Activated CD8-positive, alpha-beta T cell treated with anti-CD3 and anti-CD28 coated beads, Interleukin-2, amount 10 ng/mL, durations not matched to agents 7 days and 5 days (primary cell): ENCODE results near the gene ZNF304. TPM values are rescaled to one million over a fixed set of nuclear protein-coding genes. Genes with fewer than 3 reads are reported as not detected.

ENCODE experiments used
- ATAC-seq: fragments of 150-1000 bp; cut with Tn5 transposase; one replicate; pipeline ENCODE4 v1.10.0; 2021; ENCODE audit warnings: moderate library complexity
- CTCF ChIA-PET: fragments of 350-600 bp; sonication (Branson Sonifier 250); formaldehyde crosslinking; loops from one replicate; lab custom pipeline; 2021; ENCODE audit warnings: antibody characterized with exemption; lab: Charles Lee
- POLR2A ChIA-PET: fragments of 350-600 bp; sonication (Branson Sonifier 250); formaldehyde crosslinking; loops from one replicate; lab custom pipeline; 2021; ENCODE audit warnings: antibody characterized with exemption; lab: Charles Lee
- DNase-seq: peaks from one replicate; pipeline ENCODE4 v3.0.0-alpha.2; 2020
- H3K27ac Mint-ChIP-seq: one replicate; pipeline ENCODE4 v1.8.0; 2021; ENCODE audit warnings: mild to moderate bottlenecking, mixed read lengths
- H3K27me3 Mint-ChIP-seq: one replicate; pipeline ENCODE4 v1.8.0; 2021; ENCODE audit warnings: low read depth, mixed read lengths
- H3K36me3 Mint-ChIP-seq: one replicate; pipeline ENCODE4 v1.8.0; 2021; ENCODE audit warnings: low read depth, mixed read lengths
- H3K4me1 Mint-ChIP-seq: one replicate; pipeline ENCODE4 v1.8.0; 2021; ENCODE audit warnings: low read depth, mixed read lengths
- H3K4me3 Mint-ChIP-seq: one replicate; pipeline ENCODE4 v1.8.0; 2021; ENCODE audit warnings: mild to moderate bottlenecking, mixed read lengths
- H3K9me3 Mint-ChIP-seq: one replicate; pipeline ENCODE4 v1.8.0; 2022; ENCODE audit warnings: mixed read lengths; ENCODE audit not compliant: insufficient read depth
- total RNA-seq, 2 experiments: library from RNA; stranded (reverse); gene quantifications; one replicate each; pipeline ENCODE4 v1.2.3, GENCODE V29; 2021

Gene ZNF304
- total RNA-seq, 2 experiments from 2014 or later, result 8.5 to 9.1 TPM

- no peak for DNase-seq
- peaks cover 8% of the 10 kb centered on the region for H3K27me3 Mint-ChIP-seq
- H3K27ac Mint-ChIP-seq, result peak overlapping the region; percentile 97
- peaks cover 6% of the 10 kb centered on the region for H3K9me3 Mint-ChIP-seq
- ChIA-PET POLR2A (interaction anchor here (0.9 to 1.6 kb wide), 3 partner anchors 42 to 178 kb away, joined by 3 to 7 read pairs (median 3); partner anchors contain the start of genes ZNF460 and ZNF773), CTCF (no interaction called here)
- H3K36me3 Mint-ChIP-seq, result peaks cover 55% of the 10 kb centered on the region
- no peak for ATAC-seq
- H3K4me1 Mint-ChIP-seq, result peaks cover 29% of the 10 kb centered on the region
- H3K4me3 Mint-ChIP-seq, result peak overlapping the region; percentile 92
These were observed 29.3 kb upstream of the ZNF304 start for GRCh38 chr19:57321751-57322150.

- ATAC-seq (no peak), DNase-seq (no peak)
- H3K4me3 Mint-ChIP-seq, result no peak overlapping the region
- H3K36me3 Mint-ChIP-seq, result peaks cover 80% of the 10 kb centered on the region
- peaks cover 23% of the 10 kb centered on the region for H3K4me1 Mint-ChIP-seq
- no peak overlapping the region for H3K27ac Mint-ChIP-seq
- ChIA-PET POLR2A (no interaction called here), CTCF (no interaction called here)
- no peaks in the 10 kb centered on the region for H3K27me3 Mint-ChIP-seq
- H3K9me3 Mint-ChIP-seq, result peaks cover 10% of the 10 kb centered on the region
These were observed 26.1 kb upstream of the ZNF304 start for GRCh38 chr19:57324992-57325391.

- ATAC-seq, result no peak
- ChIA-PET POLR2A (no interaction called here), CTCF (no interaction called here)
- Mint-ChIP-seq H3K27ac (no peak overlapping the region), H3K9me3 (peaks cover 14% of the 10 kb centered on the region), H3K4me1 (no peaks in the 10 kb centered on the region), H3K36me3 (peaks cover 79% of the 10 kb centered on the region), H3K27me3 (no peaks in the 10 kb centered on the region), H3K4me3 (no peak overlapping the region)
- DNase-seq, result no peak
These were observed 23.1 kb upstream of the ZNF304 start for GRCh38 chr19:57327993-57328392.

GRCh38 chr19:57334191-57334590 is 16.9 kb upstream of the ZNF304 start:
- H3K4me3 Mint-ChIP-seq, result no peak overlapping the region
- H3K9me3 Mint-ChIP-seq, result peaks cover 18% of the 10 kb centered on the region
- ChIA-PET CTCF (no interaction called here), POLR2A (no interaction called here)
- H3K27ac Mint-ChIP-seq, result no peak overlapping the region
- DNase-seq (no peak), ATAC-seq (no peak)
- no peaks in the 10 kb centered on the region for H3K27me3 Mint-ChIP-seq
- H3K36me3 Mint-ChIP-seq, result peaks cover 35% of the 10 kb centered on the region
- H3K4me1 Mint-ChIP-seq, result no peaks in the 10 kb centered on the region

- DNase-seq, result no peak
- Mint-ChIP-seq H3K36me3 (peaks cover 16% of the 10 kb centered on the region), H3K27me3 (no peaks in the 10 kb centered on the region), H3K4me1 (no peaks in the 10 kb centered on the region), H3K27ac (no peak overlapping the region), H3K9me3 (peaks cover 17% of the 10 kb centered on the region), H3K4me3 (no peak overlapping the region)
- CTCF ChIA-PET, result no interaction called here
- no peak for ATAC-seq
- POLR2A ChIA-PET, result no interaction called here
These were observed 12.2 kb upstream of the ZNF304 start for GRCh38 chr19:57338877-57339276.

- DNase-seq, result no peak
- H3K9me3 Mint-ChIP-seq, result peaks cover 4% of the 10 kb centered on the region
- POLR2A ChIA-PET, result interaction anchor here (0.6 kb wide), 1 partner anchor 705 kb away, joined by 3 read pairs; no protein-coding TSS in a partner anchor
- H3K27ac Mint-ChIP-seq, result no peak overlapping the region
- H3K4me3 Mint-ChIP-seq, result no peak overlapping the region
- CTCF ChIA-PET, result no interaction called here
- no peaks in the 10 kb centered on the region for H3K27me3 Mint-ChIP-seq
- no peaks in the 10 kb centered on the region for H3K4me1 Mint-ChIP-seq
- H3K36me3 Mint-ChIP-seq, result peaks cover 5% of the 10 kb centered on the region
- no peak for ATAC-seq
These were observed 8.5 kb upstream of the ZNF304 start for GRCh38 chr19:57342582-57342981.

- ChIA-PET POLR2A (no interaction called here), CTCF (no interaction called here)
- H3K9me3 Mint-ChIP-seq, result peaks cover 3% of the 10 kb centered on the region
- no peaks in the 10 kb centered on the region for H3K27me3 Mint-ChIP-seq
- H3K4me3 Mint-ChIP-seq, result no peak overlapping the region
- peaks cover 29% of the 10 kb centered on the region for H3K4me1 Mint-ChIP-seq
- no peak for ATAC-seq
- peaks cover 22% of the 10 kb centered on the region for H3K36me3 Mint-ChIP-seq
- no peak overlapping the region for H3K27ac Mint-ChIP-seq
- DNase-seq, result no peak
These were observed 2.9 kb upstream of the ZNF304 start for GRCh38 chr19:57348136-57348535.

- no peak for DNase-seq
- H3K27ac Mint-ChIP-seq, result peak overlapping the region; percentile 95
- no peaks in the 10 kb centered on the region for H3K27me3 Mint-ChIP-seq
- peak; percentile 2 for ATAC-seq
- CTCF ChIA-PET, result no interaction called here
- POLR2A ChIA-PET, result no interaction called here
- H3K4me1 Mint-ChIP-seq, result peaks cover 31% of the 10 kb centered on the region
- peak overlapping the region; percentile 94 for H3K4me3 Mint-ChIP-seq
- H3K9me3 Mint-ChIP-seq, result peaks cover 25% of the 10 kb centered on the region
- H3K36me3 Mint-ChIP-seq, result peaks cover 60% of the 10 kb centered on the region
These were observed 796 bp downstream of the ZNF304 start for GRCh38 chr19:57351867-57352266.

GRCh38 chr19:57355916-57356315 is 4.8 kb downstream of the ZNF304 start:
- Mint-ChIP-seq H3K36me3 (peaks cover 89% of the 10 kb centered on the region), H3K4me1 (peaks cover 23% of the 10 kb centered on the region), H3K27me3 (no peaks in the 10 kb centered on the region), H3K4me3 (no peak overlapping the region), H3K27ac (no peak overlapping the region), H3K9me3 (peaks cover 40% of the 10 kb centered on the region)
- ChIA-PET POLR2A (no interaction called here), CTCF (no interaction called here)
- DNase-seq (no peak), ATAC-seq (no peak)

- ATAC-seq (no peak), DNase-seq (no peak)
- Mint-ChIP-seq H3K4me3 (no peak overlapping the region), H3K9me3 (peaks cover 48% of the 10 kb centered on the region), H3K27ac (no peak overlapping the region), H3K4me1 (peaks cover 10% of the 10 kb centered on the region), H3K36me3 (peaks cover 79% of the 10 kb centered on the region), H3K27me3 (no peaks in the 10 kb centered on the region)
- ChIA-PET POLR2A (no interaction called here), CTCF (no interaction called here)
These were observed 6.3 kb downstream of the ZNF304 start for GRCh38 chr19:57357406-57357805.

GRCh38 chr19:57359300-57359699 is 8.2 kb downstream of the ZNF304 start:
- POLR2A ChIA-PET, result no interaction called here
- CTCF ChIA-PET, result no interaction called here
- H3K4me3 Mint-ChIP-seq, result no peak overlapping the region
- peaks cover 72% of the 10 kb centered on the region for H3K36me3 Mint-ChIP-seq
- ATAC-seq, result no peak
- no peak for DNase-seq
- no peaks in the 10 kb centered on the region for H3K27me3 Mint-ChIP-seq
- H3K9me3 Mint-ChIP-seq, result peaks cover 51% of the 10 kb centered on the region
- peaks cover 12% of the 10 kb centered on the region for H3K4me1 Mint-ChIP-seq
- H3K27ac Mint-ChIP-seq, result no peak overlapping the region

GRCh38 chr19:57362419-57362818 is 11.3 kb downstream of the ZNF304 start:
- POLR2A ChIA-PET, result interaction anchor here (1.4 to 1.5 kb wide), 2 partner anchors 12 to 27 kb away, joined by 4 to 10 read pairs; partner anchors contain the start of genes ZNF304 and ZNF548
- no peak for DNase-seq
- Mint-ChIP-seq H3K4me1 (peaks cover 14% of the 10 kb centered on the region), H3K27ac (peak overlapping the region; percentile 92), H3K36me3 (peaks cover 50% of the 10 kb centered on the region), H3K4me3 (peak overlapping the region; percentile 89), H3K27me3 (no peaks in the 10 kb centered on the region), H3K9me3 (peaks cover 36% of the 10 kb centered on the region)
- ATAC-seq, result no peak
- CTCF ChIA-PET, result interaction anchor here (1.5 to 1.8 kb wide), 2 partner anchors 12 to 27 kb away, joined by 3 to 4 read pairs; partner anchors contain the start of gene ZNF304
